G401.6 (cell line): Measurements from ENCODE around the gene NTSR1.
"Not testable (repeated sequence)": the region's sequence is repeated elsewhere in the genome, so short reads cannot be mapped to it uniquely, and the experiment has no call there.

Experiments used
- FAIRE-seq: peaks from 2 replicates; lab custom pipeline; 2012; peaks lifted over from hg19 to GRCh38; lab: Jason Lieb, UNC

Gene NTSR1

DNA sequence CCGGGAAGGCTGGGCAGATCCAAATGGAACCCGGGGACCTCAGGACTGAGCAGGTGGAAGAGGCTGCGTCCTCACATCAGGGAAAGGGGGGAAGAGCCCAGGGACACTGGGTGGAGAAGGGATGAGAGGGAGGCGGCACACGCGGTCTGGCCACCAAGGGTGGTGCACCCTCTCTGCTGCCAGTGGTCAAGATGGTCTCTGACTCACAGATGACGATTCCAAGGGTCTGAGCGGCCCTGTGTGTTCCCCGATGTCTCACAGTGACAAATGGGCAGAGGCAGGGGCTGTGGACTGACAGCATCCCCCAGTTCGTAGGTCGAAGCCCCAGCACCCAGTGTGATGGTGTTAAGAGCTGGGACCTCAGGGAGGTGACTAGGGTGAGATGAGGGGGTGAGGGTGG, 34.3 kb upstream of the NTSR1 start:
- no peak for FAIRE-seq

DNA sequence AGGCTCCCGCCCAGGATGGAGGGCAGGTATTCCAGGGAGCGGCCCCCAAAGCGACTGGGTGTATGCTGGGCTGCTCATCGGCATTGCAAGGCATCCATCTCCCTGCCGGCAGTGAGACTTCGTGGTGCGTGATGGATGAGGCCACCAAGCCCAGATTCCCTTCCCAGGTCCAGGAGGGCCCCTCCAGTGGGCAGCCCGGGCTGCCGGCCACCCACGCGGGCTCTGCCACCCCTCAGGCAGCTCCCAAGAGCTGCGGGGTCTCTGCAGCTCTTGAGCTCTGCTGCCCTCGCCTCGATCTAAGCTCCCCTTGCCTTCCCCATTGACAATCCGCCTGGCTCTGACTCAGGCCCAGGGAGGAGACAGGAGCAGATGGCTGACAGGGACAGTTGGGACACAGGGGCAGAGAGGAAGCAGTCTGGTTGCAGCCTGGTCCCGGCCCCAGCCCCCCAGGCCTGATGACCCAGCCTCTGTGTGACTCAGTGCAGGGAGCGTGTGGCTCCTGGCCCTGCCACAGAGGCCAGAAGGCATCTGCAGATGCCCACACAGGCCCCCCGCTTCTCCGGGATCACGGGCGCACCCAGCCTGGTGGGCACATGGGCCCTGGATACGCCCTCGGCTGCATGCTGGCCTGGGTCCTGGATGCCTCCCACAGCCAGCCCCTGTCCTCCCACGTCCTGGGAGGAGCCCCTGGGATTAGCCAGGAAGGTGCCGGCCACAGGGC, 33.3 kb upstream of the NTSR1 start:
- no peak for FAIRE-seq

DNA sequence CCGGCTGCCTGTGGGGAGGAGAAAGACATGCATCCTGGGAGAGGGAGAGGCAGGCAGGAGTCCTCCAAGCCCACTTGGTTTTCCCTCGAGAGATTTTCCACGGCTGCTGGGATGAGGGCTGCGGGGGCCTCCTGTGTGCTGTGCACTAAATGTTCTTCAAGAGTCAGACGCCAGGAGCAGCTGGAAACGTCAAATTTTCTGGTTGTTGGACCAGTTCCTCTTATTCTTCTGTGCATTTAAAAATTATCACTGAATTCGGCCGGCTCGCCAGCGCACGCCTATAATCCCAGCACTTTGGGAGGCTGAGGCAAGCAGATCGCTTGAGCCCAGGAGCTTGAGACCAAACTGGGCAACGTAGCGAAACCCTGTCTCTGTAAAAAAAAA, 32.8 kb upstream of the NTSR1 start:
- no peak for FAIRE-seq

DNA sequence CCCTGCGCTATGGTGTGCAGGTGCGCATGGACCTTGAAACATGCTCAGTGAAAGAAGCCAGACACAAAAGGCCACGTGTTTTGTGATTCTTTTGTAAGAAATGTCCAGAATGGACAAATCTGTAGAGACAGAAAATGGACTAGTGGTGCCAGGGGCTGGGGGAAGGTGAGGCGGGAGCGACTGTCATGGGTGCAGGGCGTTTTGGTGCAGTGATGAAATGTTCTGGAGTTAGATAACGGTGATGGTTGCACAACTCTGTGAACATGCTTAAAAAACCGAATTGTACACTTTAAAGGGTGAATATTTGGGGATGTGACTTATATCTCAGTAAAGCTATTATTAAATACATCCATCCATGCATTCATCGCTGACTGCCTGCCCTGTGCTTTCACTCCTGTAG, 31.7 kb upstream of the NTSR1 start:
- FAIRE-seq, result no peak

DNA sequence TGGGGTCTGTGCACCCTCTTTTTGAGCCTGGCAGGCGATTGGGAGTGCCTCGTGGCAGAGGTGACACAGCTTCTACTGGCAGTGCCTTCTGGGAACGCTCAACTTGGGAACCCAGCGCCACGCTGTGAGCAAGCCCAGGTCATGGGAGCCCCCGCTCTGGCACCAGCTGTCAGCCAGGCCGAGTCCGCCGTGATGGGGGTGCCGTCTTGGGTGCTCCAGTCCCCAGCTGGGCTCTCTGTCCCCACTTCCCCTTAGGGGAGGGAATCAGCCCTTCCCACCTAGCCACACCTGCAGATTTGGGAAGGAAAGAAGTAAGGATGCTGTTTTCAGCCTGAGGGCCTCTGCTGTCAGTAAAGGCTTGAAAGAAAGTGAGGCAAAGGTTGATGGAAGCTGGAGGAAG, 31.0 kb upstream of the NTSR1 start:
- no peak for FAIRE-seq

DNA sequence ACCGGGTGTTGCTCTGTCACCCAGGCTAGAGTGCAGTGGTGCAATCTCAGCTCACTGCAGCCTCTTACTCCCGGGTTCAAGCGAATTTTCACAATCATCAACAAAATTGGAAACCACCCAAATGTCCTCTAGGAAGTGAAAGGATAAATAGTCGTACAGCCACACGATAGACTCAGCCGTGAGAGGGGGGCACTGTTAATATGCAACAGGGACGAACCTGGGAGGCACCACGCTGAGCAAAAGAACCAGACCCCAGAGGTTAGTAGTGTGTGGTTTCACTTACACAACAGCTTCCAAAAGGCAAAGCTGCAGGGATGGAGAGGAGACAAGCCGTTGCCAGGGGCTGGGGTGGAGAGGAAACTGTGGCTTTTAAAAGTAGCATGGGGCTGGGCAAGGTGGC, 30.1 kb upstream of the NTSR1 start:
- FAIRE-seq, result no peak

DNA sequence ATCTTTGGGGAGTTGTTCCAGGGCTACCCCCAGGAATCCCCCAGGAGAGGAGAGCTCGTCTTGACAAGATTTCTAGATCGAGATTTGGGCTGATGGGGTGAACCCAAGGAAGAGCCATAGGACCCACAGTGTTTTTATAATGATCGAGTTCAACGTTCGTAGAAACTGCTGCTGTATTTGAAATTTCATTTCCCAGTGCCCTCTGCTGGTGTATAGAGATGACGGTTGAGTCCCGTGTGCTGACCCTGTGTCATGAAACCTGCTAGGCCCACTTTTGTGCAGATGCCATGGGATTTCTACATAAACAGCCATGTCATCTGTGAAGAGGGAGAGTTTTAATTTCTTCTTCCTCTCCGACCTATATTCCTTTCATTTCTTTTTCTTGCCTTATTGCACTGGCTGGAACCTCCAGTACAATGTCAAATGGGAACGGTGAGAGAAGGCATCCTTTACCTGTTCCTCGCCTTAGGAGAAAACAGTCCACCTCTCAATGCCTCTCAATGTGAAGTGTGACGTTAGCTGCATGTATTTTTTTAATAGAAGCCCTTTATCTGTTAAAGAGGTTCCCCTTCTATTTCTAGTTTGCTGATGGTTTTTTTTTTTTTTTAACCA, 28.6 kb upstream of the NTSR1 start:
- no peak for FAIRE-seq

DNA sequence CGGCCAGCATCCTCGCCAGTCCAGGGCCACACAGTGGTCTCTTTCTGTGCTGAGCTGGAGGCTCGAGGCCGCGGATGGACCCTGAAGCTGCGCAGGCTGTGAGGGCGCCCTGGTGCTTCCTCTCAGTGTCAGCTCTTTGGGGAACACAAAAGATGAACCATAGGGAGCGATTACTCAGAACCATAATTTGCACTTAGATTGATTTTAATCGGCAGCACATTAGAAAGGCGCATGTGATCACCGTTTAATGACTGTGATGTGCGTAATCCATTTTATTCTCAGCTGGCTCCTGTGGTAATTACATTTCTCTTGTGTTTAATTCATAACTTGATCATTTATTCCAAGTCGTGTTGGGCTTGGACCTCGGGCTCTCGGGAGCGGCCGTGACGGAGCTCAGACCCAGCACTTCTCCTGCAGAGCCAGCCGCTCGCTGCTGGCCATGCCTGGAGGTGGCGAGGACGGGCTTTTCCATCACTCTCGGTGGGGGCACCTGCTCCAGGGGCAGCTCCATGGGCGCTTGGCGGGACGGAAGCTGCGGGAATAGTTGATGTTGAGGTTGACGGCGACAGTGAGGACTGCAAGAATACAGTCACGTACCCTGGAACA, 25.6 kb upstream of the NTSR1 start:
- FAIRE-seq, result no peak

DNA sequence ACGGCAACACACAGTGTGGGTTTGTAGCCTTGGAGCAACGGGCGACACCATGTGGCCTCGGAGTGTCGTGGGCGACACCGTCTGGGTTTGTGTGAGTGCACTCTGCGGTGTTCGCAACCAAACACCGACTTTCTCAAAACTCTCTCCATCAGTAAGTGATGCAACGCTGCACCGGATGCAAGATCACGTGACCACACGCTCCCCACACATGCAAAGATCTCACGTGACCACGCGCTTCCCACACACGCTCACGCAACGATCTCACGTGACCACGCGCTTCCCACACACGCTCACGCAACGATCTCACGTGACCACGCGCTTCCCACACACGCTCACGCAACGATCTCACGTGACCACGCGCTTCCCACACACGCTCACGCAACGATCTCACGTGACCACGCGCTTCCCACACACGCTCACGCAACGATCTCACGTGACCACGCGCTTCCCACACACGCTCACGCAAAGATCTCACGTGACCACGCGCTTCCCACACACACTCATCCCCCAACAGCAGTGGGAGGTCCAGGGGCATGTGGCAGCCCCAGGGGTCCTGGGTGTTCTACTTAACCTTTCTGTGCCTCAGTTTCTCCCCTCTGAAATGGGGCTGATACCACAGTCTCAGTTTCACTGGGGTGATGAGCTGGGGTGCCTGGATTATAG, 24.8 kb upstream of the NTSR1 start:
- FAIRE-seq, result not testable (repeated sequence)

DNA sequence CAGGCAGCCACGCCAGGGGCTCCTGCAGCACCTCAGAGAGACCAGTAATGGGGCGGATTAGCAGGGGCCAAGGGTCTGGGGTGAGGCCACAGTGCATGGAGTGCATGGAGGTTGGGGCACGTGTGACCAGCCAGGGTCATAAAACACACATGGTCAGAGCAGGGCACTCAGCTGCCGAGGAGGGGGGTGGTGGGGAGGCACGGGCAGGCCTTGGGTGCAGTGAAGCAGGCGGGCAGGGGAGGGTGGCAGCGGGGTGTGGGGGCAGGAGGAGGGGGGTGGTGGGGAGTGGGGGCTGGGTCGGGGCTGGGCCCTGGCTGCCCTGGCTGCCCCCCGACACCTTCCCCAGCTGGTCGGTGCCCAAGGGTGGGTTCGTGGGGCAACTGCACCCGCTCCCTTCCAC, 23.7 kb upstream of the NTSR1 start:
- FAIRE-seq, result no peak

DNA sequence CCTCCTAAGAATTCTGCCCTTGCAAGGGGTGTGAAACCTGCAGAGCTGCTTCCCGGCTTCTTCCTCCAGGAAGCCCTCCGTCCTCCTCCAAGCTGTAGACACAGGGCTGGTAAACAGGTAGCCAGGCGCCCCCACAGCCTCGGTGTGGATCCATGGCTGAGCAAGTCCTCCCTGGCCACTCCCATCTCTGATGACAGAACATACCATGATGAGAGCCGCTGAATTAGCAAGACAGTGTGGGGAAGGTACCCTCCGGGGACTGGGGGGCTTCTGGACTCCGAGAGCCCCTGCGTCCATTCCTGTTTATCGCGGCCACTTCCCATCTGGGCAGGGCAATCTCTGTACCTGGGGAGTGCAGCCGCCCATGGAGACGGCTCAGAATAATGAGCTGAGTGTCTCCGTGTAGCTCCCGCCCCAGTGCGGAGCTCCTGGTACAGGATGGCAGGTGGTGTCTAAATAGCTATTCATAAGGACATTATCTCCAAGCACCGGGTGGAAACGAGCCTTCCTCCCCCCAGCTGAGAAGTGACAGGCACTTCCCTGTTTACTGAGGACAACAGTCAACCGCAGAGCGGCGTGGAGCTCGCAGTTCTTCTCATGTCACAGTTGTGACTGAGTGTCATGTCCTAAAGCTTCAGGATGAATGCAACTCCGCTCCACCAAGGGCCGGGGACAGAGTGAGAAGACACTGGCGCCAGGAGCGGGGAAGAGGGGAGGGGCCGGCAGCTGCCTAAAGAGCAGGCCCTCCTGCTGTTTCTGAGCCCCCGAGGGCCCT, 22.7 kb upstream of the NTSR1 start:
- no peak for FAIRE-seq

DNA sequence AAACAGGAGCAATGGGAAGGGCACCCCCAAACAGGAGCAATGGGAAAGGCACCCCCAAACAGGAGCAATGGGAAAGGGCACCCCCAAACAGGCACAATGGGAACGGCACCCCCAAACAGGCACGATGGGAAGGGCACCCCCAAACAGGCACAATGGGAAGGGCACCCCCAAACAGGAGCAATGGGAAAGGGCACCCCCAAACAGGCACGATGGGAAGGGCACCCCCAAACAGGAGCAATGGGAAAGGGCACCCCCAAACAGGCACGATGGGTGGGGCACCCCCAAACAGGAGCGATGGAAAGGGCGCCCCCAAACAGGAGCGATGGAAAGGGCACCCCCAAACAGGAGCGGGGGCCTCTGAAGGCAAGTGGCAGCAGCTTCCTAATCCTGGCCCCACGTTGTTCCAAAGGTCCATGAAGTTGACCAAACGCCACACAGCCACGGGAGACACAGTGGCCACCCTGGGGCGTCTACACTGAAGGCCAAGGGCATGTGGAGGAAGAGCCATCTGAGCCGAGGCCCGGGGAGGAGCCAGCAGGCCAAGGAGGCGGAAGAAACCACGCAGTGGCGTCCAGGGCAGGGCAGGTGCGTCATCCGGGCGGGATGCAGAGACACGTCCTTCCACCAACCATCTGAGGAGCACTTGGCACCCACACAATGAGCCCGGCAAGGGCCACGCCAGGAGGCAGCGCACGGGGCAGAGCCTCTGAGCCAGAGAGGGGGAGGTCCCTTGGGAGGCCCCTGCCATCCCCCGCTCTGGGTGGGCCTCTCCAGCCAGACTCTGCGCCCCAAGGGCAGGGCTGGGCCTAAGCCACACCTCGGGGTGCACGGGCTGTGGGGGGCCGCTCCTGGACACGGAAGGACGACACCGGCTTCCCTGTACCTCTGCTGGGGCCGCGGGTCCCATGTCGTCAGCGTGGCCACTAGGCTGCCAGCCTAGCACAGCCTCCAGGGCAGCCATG, 21.5 kb upstream of the NTSR1 start:
- no peak for FAIRE-seq

DNA sequence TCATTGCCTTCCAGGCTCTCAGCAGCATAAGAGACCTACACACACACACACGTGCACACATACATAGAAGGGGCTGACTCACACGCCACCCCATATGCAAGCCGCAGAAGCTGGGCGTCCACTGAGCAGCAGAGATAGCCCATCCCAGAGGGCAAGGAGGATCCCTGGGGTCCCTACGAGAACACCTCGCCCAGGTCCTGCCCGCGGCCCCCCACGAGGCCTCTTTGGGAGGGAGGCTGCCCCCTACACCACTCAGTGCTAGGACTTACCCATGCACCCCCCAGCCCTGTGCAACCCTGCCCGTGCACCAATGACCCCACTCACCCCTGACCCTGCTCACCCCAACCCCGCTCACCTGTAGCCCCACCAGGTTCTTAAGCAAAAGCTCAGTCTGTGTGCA, 20.6 kb upstream of the NTSR1 start:
- no peak for FAIRE-seq

DNA sequence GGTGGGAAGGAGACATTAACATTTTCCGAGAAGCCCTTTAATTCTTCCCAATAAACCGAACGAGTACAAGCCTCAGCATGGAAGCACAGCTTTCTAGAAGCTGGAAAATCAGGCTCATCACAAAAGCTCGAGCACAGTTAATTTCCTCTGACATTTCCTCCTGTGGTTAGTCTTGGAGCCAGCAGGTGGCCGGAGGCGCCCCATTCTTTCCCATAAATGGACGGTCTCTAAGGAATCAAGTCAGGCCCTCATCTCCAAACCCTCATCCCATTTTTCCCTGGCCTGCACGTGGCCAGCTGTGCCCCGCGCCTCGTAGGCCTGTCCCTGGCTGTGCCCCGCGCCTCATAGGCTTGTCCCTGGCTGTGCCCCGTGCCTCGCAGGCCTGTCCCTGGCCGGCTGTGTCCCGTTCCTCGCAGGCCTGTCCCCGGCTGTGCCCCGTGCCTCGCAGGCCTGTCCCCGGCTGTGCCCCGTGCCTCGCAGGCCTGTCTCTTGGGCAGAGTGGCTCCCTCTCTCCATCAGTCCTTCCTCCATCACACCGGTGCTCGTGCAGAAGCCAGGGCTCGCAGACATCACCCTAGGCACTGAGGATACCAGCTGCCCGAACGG, 19.7 kb upstream of the NTSR1 start:
- no peak for FAIRE-seq

DNA sequence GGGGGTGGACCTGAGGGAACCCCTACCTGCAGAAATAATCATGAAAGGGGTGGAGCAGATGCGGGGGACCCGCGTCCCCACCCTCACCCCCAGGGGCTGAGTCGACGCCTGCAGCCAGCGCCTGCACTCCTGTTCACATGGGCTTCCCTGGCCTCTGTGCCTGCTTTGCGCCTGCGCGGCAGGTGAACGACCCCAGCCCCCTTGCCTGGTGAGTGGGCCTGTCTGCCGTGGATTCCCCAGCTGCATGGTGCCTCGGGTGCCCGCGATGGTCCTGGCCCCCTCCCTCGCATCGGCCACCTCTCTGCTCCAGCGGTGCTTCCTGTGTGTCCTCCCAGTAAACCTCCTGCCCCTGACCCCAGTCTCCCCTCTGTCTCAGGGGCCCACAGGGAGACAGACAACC, 18.8 kb upstream of the NTSR1 start:
- FAIRE-seq, result no peak

DNA sequence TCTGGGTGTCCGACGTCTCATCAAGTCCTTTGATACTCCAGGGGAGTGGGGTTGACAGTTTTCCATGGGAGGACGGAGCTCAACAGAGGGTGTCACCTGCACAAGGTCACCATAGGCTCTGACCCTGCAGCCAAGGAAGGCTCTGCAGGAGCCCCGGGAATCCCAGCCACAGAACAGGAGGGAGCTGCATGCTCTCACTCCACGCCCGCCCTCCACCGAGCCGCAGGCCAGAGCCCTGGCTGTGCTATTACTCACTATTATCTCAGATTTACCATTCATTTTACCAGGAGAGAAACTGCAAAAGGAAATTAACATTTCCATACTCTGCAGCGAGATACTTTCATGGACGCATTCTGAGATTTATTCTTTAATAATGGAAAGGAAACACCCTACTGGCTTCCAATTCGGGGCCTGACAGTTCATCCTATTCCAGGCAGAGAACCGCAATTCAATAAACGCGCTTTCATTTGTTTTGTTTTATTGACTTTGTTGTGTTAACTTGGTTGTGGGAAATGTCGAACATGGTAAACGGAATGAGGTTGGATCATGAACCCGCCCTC, 18.3 kb upstream of the NTSR1 start:
- FAIRE-seq, result no peak

DNA sequence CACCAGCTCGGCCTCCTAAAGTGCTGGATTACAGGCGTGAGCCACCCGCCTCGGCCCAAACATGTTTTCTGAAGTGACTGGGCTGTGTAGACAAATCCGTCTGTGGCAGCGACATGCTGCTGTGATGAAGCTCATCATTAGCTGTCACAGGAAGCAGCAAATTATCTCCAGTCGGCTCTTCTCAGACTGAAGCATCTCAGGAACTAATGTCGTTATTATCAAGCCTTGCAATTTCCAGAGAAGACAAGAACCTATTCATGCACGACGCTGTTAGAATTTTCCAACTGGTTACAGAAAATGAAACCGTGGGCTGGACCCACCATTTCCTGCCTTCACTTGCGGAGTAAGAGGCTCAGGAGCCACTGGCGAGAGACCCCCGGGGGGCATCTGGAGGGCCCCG, 17.1 kb upstream of the NTSR1 start:
- no peak for FAIRE-seq

DNA sequence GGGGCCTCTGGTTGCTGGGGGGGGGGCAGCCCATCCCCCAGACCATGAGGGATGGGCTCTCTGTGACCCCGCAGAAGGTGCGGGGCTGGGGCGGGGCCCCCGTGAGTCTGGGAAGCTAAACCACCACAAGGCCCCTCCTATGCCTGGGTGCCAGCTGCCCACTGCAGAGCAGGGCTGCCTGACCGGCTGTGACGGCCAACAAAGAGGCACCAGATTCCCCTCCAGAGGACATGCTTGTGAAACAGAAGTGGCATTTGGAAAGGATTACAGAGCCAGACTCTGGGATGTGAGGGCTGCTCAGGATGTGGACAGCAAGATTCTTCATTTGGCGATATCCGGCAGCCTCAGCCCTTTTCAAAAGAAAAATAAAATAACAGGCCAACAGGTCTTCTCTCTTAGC, 16.5 kb upstream of the NTSR1 start:
- no peak for FAIRE-seq

DNA sequence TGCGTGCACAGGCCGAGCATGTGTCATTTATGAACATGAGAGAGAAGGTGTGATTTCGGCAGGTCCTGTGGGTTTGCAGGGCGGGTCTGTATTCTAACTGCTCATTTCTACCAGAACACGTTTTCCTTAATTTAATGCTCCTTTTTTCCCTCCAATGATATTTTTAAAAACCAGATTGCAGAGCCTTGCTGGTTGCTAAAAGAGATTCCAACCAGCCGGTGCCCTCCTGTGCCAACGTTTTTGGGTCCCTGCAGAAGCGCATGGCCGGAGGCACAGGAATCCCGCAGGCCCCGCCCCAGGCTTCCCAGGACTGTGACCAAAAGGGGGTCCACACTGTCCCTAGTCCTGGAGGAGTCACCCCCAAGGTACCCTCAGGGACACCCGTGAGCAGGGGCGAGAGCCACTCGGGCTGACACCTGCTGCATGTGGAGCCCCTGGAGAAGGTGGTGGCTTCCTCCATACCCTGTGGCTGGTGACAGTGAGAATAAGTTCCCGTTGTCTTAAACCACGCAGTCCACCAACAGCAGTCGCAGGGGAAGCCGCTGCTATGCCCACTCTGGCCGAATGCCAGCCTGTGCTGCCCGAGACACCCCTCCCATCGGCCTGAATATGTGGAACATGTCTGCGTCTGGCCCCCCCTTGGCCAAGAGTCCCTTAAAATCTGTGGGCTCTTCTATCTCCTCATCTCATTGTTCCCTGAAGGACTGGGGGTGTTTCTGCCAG, 15.7 kb upstream of the NTSR1 start:
- no peak for FAIRE-seq

DNA sequence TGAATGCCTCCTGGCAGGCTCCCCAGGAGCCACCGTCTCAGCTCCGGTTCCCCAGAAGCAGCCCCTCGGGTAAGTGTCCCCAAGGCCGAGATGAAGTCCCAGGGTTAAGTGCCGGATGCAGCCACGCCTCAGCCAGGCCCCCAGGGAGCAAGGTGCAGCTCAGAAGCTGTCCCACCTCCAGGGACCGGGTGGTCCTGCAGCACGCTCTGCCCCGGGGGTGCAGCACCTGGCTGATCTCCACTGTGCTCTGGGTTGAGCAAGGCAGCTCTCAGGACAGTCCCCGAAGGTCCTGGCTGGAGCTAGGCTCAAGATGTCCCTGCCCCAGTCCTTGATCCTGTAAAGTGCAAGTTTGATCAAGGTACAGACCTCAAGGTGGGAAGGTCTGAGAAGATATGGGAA, 15.1 kb upstream of the NTSR1 start:
- FAIRE-seq, result no peak
